Measurements from ENCODE around the gene EHMT1. TPM values are rescaled to one million over a fixed set of nuclear protein-coding genes. Genes with fewer than 3 reads are reported as not detected.

The EHMT1 gene
- total RNA-seq, 1 experiment from 2014 or later, result 63.9 TPM

- POLR2A ChIA-PET, result no interaction called here
- BruUV-seq (replicated peaks), result no TSS peak
- Histone ChIP-seq H3K36me3 (ENCODE audit: control insufficient read depth, insufficient read depth, low read length) (no peaks in the 10 kb centered on the region), H3K4me3 (ENCODE audit: low read depth in 2 of 2, low read length in 2 of 2) (no peak overlapping the region), H3K4me1 (ENCODE audit: control insufficient read depth, insufficient read depth, low read length) (no peaks in the 10 kb centered on the region), H3K9me3 (ENCODE audit: control insufficient read depth, insufficient read depth, low read depth, low read length) (no peaks in the 10 kb centered on the region; the same call in 1 of the 2 replicates), H3K27me3 (ENCODE audit: control insufficient read depth, insufficient read depth, low read length) (no peaks in the 10 kb centered on the region), H3K27ac (ENCODE audit: low read length) (no peak overlapping the region)
- intact Hi-C loops (cut with micrococcal nuclease; ENCODE audit: unreplicated experiment) (no loop called here), in situ Hi-C loops (cut with HindIII; ENCODE audit: low pct_unique_long_range_greater_than_20kb, low sequenced_read_pairs) (no loop called here)
- ATAC-seq (no peak), DNase-seq (ENCODE audit: low read depth, low spot score) (no peak)
- TF ChIP-seq CTCF (IDR thresholded peaks at IDR 0.05) (no peak), SIN3A (IDR thresholded peaks at IDR 0.05; ENCODE audit: borderline replicate concordance, insufficient read depth, low read depth, low read length) (no peak), REST (IDR thresholded peaks at IDR 0.05; ENCODE audit: insufficient read depth in 1 of 2, low read depth in 2 of 2, low read length in 1 of 2) (no peak), POLR2AphosphoS5 (IDR thresholded peaks at IDR 0.05; ENCODE audit: low read depth, low read length) (no peak), TCF7L2 (IDR thresholded peaks at IDR 0.05; ENCODE audit: low read depth, low read length) (no peak)
- CTCF ChIA-PET, result no interaction called here
Measured at GRCh38 chr9:137716694-137717287, 98.0 kb downstream of the EHMT1 start.

- ATAC-seq, result no peak
- H3K36me3 ChIP-seq (ENCODE audit: control insufficient read depth, insufficient read depth, low read length), result no peaks in the 10 kb centered on the region
- no TSS peak for BruUV-seq (replicated peaks)
- intact Hi-C loops (cut with micrococcal nuclease; ENCODE audit: unreplicated experiment), result no loop called here
- H3K4me3 ChIP-seq (ENCODE audit: low read depth in 2 of 2, low read length in 2 of 2), result no peak overlapping the region
- H3K4me1 ChIP-seq (ENCODE audit: control insufficient read depth, insufficient read depth, low read length), result no peaks in the 10 kb centered on the region
- ChIA-PET POLR2A (no interaction called here), CTCF (no interaction called here)
- H3K9me3 ChIP-seq (ENCODE audit: control insufficient read depth, insufficient read depth, low read depth, low read length), result no peaks in the 10 kb centered on the region; the same call in 1 of the 2 replicates
- H3K27ac ChIP-seq (ENCODE audit: low read length), result no peak overlapping the region
- TF ChIP-seq CTCF (IDR thresholded peaks at IDR 0.05), result no peak
- no peak for TF ChIP-seq SIN3A (IDR thresholded peaks at IDR 0.05; ENCODE audit: borderline replicate concordance, insufficient read depth, low read depth, low read length)
- TF ChIP-seq POLR2AphosphoS5 (IDR thresholded peaks at IDR 0.05; ENCODE audit: low read depth, low read length), result no peak
- no peak for TF ChIP-seq TCF7L2 (IDR thresholded peaks at IDR 0.05; ENCODE audit: low read depth, low read length)
- TF ChIP-seq REST (IDR thresholded peaks at IDR 0.05; ENCODE audit: insufficient read depth in 1 of 2, low read depth in 2 of 2, low read length in 1 of 2), result no peak
- H3K27me3 ChIP-seq (ENCODE audit: control insufficient read depth, insufficient read depth, low read length), result no peaks in the 10 kb centered on the region
- in situ Hi-C loops (cut with HindIII; ENCODE audit: low pct_unique_long_range_greater_than_20kb, low sequenced_read_pairs), result no loop called here
- no peak for DNase-seq (ENCODE audit: low read depth, low spot score)
Measured at GRCh38 chr9:137717776-137718327, 99.0 kb downstream of the EHMT1 start.

Measured in Panc1 (cell line).